NCI-H1092 treated with DMSO at 0.1 percent for 48 hours (cell line): Measurements from ENCODE around the gene PPM1B.
"Not testable (repeated sequence)": the region's sequence is repeated elsewhere in the genome, so short reads cannot be mapped to it uniquely, and the experiment has no call there.

Source experiments
- DNase-seq: peaks from one replicate; lab custom pipeline; 2025; lab: John Stamatoyannopoulos, UW

Gene PPM1B

DNA sequence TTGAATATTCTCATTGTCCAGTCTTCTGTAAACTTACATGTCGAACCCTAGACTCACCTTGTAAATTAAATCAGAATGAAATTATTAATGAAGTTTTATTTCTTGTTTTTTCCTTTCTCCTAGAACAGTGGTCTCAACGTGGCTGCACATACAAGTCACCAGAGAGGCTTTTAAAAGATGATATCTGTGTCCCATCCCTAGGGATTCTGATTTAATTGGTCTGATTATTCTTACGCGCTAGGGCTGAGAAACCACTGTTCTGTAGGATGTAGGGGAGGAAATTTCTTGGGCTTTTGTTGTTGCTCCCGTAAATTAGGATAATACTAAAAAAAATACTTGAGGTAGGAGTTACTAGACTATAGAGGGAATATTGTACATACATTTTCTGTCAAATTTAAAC is 32.1 kb downstream of the PPM1B start:
- DNase-seq = no peak

DNA sequence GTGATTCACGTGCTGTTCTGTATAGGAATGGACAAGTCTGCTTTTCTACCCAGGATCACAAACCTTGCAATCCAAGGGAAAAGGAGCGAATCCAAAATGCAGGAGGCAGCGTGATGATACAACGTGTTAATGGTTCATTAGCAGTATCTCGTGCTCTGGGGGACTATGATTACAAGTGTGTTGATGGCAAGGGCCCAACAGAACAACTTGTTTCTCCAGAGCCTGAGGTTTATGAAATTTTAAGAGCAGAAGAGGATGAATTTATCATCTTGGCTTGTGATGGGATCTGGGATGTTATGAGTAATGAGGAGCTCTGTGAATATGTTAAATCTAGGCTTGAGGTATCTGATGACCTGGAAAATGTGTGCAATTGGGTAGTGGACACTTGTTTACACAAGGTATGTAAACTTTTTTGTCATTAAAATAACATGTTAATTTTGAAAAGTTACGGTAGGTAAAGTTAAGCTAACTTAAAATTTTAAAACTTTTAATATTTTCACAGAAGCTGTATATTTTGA is 33.0 kb downstream of the PPM1B start:
- DNase-seq = no peak

DNA sequence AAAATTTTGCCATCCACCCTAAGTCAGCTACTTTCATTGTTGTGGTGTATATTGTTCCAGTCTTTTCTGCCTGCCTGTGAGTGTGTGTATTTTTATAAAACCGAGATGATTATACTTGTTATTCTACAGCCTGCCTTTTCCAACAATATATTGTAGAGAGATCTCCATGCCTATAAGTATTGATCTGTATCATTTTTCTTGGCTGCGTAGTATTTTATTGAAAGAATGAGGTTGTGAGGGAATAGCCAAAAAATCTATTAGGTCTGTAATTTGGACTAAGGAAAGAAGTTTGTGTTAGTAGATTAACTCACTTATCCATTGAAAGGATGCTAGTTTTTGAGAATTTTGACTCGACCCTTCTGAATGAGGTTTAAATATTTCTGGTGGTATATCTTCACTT is 34.9 kb downstream of the PPM1B start:
- no peak for DNase-seq

DNA sequence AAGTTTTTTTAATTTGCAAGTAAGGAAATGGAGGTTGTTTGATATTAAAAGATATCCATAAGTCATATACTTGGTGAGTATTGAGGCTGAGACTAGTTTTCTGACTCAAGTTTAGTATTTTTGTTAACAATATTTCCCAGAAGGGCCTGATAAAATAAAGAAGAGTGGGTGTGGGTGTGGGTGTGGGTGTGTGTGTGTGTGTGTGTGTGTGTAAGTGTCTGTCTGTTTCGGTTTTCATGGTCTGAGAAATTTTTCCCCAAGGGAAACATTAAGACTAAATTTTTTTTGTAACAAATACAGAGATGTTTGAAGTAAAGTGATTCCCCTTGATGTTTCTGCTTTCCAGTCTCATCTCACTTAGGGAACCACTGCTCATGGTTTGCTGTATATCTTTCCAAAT is 36.5 kb downstream of the PPM1B start:
- no peak for DNase-seq

DNA sequence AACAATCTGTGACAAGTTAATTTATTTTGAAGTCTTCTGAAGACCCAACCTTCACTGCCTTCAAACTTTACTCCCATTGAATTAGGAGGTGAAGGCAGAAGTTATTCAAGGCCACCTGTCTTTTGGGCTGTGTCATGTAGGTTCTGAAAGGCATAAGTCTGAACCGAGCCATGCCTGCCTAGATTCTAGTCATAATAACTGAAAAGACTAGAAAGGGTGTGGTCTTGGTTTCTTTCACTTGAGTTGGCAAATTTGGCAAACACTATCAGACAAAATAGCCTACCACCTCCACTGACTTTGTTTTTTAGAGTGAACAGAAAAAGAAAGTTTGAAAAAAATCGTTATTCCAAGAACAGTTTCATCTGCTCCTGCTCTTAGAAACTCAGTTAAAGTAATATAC is 38.4 kb downstream of the PPM1B start:
- no peak for DNase-seq

DNA sequence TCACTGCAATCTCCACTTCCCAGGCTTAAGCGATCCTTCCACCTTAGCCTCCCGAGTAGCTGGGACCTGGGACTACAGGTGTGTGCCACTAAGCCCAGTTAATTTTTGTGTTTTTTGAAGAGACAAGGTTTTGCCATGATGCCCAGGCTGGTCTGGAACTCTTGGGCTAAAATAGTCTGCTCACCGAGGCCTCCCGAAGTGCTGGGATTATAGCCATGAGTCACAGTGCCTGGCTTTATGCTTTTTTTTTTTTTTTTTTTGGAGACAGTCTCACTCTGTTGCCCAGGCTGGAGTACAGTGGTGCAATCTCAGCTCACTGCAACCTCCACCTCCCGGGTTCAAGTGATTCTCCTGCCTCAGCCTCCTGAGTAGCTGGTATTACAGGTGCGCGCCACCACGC is 39.0 kb downstream of the PPM1B start:
- DNase-seq = not testable (repeated sequence)

DNA sequence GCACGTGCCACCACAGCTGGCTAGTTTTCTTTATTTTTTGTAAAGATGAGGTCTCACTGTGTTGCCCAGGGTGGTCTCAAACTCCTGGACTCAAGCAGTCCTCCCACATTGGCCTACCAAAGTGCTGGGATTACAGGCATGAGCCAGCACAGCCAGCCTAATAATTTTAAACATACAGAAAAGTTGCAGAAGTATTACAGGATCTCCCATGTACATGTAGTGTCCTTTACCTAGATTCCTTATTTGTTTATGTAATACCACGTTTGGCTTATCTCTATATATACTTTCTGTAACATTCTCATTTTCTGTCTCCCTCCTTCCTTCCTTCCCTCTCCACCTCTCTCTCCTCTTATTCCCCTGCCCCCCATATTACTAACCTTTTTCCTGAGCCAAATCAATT is 41.7 kb downstream of the PPM1B start:
- no peak for DNase-seq

DNA sequence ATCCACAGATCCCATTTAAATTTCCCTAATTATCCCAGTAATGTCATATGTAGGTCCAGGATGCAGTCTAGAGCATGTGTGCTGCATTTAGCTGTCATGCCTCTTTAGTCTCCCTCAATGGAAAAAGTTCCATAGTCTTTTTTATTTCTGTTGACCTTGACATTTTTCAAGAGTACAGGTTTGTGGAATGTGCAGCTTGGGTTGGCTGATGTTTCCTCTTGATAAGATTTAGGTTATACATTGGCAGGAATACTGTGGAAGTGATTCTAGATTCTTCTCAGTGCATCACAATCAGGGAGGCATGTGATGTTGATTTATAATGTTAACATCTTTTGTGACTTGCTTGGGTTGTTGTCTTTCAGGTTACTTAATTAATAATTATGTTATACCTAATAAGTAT is 42.5 kb downstream of the PPM1B start:
- no peak for DNase-seq

DNA sequence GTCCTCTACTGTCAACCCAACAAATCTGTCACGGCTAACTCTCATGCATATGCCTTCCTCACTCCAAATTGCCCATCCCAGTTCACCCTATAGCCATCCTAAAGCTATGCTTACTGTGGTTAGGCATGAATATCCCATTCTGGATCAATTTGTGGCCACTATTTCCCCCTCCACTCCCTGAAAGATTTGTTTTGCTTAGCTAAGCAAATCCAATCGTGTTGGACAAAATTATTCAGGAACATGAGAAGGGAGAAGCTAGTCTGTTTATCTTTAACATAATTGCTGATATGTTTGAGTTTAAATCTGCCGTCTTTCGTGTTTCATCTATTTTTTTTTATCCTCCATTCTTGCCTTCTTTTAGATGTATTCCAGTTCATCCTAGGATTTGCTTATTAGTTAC is 43.6 kb downstream of the PPM1B start:
- DNase-seq = no peak

DNA sequence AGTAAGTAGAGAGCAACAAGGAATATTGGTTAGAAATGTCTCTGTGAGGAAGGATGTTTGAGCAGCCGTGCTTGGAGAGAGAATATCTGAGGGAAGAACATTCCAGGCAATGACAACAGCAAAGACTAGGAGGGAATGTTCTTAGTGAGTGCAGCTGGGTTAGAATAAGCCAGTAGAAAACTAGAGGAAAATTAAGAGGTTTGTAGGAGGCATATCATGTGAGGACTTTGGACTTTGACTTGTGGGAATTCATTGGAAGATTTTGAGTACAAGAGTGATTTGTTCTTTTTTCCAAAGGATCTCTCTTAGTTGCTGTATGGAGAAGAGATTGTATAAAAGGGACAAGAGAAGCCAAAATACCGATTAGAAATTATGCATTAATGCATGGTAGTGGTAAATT is 47.2 kb downstream of the PPM1B start:
- DNase-seq = no peak

DNA sequence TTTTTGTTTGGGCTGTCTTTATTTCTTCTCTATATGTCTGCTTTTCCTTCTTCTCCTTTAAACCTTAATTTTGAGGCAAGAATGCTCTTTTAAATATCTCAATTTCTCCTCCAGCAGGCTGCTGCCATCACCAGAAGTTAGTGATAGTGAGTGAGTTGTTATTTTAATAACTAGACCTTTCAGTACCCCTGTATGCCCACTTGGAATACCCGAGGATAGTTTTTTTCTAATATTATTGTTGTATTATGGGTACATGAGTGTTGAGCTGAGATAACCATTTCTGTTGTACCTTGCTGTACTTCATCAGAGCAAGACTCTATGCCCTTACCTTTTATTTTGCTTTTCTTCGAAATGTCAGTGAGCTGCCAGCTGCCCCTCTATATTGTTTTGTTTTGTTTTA is 50.1 kb downstream of the PPM1B start:
- no peak for DNase-seq

DNA sequence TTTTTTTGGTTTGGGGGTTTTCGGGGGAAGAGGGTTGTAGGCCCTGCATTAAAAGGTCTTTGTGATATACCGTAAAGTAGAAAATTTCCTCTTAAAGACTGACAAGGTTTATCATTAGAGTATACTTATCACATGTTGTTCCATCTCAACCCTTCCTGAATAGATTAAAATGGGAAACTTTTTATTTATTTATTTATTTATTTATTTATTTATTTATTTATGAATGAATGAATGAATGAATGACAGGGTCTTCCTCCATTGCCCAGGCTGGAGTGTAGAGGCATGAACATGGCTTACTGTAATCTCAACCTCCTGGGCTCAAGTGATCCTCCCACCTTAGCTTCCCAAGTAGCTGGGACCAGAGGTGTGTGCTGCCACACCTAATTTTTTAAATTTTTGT is 58.1 kb downstream of the PPM1B start:
- DNase-seq = no peak

DNA sequence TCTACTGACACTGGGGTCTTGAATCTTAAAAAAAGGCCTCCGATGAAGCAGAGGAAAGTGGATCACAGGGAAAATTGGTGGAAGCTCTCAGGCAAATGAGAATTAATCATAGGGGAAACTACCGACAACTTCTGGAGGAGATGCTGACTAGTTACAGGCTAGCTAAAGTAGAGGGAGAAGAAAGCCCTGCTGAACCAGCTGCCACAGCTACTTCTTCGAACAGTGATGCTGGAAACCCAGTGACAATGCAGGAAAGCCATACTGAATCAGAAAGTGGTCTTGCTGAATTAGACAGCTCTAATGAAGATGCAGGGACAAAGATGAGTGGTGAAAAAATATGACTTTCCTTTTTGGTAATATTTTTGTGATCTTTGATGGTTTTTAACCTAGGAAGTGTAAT is 61.7 kb downstream of the PPM1B start:
- DNase-seq = no peak

DNA sequence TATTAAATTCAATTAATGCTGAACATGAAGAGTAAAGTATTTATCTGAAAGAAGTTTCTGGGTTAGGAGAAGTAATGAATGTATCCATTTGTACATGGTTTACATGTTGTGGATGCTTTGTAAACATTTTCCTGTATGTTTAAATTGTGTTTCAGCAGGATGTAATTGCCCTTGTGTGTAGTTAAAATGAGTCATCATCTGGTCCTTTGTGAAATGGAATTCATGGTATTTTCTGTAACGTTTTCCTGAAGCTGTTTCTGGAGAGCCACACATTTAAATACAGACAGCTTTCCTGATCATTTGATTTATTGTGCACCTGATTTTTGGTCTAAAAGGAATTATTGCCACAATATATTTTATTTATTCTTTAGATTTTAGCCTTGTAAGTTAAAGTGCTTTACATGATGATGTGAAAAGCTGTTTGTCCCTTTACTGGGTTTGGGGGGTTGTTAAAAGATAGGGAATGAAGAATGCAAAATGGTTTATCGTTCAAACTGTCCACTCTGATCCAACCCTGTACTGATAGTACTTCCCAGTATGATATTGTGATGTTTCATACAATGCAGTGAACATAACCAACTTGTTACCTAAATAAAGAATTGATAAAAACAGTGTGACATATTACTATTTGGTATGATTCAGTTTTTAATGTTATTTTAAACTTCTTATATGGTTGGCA is 64.9 kb downstream of the PPM1B start:
- DNase-seq = no peak

DNA sequence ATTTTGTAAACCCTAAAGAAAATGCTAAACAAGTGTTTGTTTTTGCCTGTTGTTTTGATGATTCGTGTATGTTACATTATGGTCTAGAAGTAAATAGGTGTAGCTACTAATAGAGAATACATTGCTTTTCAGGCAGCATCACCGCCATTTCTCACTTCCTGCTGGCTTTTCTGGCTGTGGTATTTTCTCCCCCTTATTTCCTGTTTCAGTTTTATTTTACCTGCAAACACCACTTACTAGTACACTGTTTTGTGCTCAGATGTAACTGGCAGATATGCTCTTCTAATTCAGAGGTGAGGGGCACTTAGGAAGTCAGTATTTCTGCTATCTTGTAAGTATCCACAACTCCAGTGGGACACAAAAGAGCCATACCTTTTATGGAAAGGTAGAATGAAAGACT is 68.5 kb downstream of the PPM1B start:
- DNase-seq = no peak

DNA sequence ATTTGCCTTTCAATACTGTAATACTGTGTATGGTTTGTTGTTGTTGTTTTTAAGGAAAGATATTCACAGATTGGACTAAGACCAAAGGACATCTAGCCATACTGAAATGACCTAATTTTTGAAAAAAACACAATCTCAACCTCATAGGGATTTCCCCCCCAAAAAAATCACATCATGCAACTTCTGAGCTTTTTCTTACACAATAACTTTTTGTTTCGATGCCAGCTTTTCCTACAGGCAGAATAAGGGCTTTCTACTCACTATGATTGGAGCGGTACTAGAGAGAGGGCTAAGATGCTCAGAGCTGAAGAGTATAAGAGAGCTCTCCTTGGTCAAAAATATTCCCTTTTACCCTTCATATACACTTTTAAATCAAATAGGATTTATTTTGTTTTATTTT is 74.2 kb downstream of the PPM1B start:
- no peak for DNase-seq

DNA sequence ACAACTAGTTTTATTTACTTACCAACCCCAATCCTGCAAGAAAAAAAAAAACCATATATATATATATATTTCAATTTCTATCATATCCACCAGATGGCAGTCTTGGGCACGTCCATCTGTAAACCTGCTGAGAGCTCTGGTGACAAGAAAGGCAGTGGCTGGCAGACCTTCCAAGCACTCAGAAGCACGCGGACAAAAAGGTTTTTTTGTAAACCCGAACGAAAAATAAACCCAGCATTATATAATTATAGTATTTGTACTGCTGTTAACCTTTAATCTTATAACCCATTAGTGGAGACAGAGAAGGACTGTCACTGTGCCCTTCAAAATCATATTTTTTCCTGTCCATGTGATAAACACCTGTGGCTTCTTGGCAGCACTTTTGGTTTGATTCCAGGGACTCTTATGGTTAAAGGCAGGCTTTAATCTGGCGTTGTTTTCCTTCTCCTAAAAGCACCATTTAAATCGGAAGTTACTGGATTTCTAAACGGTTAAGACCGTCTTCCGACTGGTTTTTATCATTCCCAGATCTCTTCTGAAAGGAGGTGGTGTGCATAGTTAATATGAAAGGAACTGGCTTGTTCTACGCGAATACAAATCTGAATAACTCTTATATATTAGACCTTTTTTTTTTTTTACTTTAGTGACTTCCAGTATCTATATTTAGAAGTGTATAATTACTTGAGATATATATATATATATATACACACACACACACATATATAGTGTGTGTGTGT is 75.6 kb downstream of the PPM1B start:
- DNase-seq = peak; percentile 92

DNA sequence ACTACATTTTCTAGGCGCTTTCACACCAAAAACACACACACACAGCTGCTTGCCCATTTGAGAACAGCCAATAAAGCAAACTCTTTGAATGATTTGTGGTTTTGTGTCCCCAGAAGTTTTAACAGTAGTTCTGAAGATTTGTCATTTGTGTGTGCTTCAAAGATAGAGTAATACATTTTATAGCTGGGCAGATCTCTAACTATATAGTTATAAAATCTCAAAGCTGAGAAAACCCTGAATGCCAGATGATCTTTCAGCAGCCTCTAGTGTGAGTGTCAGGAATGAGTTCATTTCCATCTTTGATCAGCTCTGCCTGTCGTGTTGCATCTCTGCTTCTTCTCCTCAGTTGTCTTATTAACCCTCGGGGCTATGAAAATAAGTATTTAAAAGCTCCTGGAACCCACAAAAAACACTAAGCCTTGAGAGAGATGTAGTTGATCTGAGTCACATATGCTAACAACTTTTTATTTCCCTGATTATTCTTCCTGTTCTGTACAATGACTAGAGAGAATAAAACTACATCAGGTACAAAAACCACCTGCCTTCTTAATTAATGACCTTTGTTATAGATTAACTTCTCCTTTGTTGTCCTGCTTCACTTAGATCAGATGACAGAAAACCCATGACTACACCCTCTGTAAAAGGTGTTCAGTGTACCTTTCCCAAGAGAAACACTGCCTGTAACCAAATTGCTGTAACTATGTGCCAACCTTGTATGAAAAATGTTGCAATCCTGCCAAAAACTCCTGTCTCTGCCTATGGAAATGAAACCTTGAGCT is 76.6 kb downstream of the PPM1B start:
- DNase-seq = no peak

DNA sequence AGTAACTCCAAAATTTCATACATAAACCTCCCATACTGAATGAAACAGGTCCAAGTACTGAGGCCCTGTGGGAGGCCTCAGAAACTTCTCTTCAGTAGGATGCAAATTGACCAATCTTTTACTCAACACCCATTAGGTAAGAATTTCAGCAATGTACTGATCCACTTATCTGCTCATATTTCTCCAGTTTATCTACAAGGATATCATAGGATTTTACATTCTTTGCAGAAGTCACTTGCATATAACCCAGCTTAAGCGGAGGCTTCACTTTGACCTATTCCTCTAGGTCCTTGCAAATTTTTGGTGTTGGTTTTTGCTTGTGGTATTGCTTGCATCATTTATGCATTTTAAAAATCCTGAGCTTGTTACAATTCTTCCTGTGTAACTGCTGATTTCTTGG is 77.8 kb downstream of the PPM1B start:
- no peak for DNase-seq

DNA sequence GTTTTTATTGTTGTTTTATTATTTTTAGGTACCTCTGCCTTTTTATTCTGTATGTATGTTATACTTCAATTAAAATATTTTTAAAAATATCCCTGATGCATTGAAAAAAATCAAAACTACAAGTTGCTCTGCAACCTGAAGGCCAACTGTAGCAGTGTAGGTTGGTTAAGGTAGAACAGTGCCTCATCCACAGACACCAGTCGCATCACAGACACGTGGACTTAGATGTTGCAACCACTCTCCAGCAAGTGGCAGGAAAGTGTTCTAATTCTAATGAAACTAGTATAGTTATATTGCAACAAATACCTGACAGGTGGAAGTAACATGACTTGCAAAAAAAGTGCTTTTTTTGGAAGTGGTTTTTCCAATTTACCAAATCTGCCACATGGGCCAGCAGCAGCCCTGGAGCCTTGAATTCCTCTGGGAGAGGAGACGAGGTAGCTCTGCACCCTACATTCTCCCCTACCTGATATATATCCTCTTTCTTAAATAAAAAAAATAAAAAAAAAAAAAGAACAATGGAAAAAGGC is 78.2 kb downstream of the PPM1B start:
- DNase-seq = no peak

DNA sequence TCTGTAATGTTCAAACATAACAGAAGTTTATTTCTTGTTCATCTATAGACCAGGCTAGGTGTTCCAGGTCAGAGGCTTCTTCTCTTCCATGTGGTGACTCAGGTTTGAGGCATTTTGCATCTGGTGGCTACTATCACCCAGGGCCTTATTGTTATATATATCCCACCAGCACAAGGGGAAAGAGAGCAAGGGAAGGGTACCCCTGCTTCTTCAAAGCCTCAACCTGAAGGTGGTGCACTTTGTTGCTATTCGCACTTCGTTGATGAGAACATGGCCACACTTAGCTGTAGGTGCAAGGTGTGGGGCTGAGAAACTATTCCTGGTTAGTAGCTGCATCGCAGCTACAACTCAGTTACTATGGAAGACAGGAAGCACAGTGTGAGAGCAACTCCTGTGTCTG is 79.2 kb downstream of the PPM1B start:
- DNase-seq = no peak

DNA sequence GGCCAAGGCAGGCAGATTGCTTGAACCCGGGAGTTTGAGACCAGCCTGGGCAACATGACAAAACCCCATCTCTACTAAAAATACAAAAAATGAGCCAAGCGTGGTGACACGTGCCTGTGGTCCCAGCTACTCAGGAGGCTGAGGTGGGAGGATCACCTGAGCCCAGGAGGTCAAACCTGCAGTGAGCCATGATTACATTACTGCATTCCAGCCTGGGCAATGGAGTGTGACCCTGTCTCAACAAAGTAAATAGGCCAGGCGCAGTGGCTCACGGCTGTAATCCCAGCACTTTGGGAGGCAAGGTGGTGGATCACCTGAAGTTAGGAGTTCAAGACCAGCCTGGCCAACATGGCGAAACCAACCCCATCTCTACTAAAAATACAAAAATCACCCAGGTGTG is 80.6 kb downstream of the PPM1B start:
- DNase-seq = not testable (repeated sequence)

DNA sequence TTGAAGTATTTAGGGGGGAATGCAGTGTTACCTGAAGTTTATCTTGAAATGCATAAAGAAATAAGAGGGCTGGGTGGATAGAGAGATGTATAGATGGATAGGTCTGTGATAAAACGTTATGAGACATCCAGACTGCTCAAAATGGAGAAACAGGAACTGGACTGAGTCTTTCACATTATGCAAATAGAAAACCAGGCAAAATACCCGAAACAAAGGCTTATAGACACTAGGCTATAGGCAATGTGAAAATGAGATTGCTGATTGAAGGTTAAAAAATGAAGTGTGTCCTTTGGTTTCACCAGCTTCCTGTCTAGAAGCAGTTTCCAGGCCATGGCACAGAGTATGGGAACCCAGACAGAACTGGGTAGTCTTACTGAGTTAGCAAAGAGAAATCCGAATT is 81.7 kb downstream of the PPM1B start:
- DNase-seq = no peak
